Thymus (tissue), 11 donors: ENCODE measurements around the gene SLC5A2. TPM values are rescaled to one million over a fixed set of nuclear protein-coding genes. Genes with fewer than 3 reads are reported as not detected.

Experiments used
- DNase-seq, 9 donors: peaks; one replicate each; pipeline ENCODE4 v3.0.0-alpha.2; 2013; ENCODE audit warnings: low spot score in 9 of 9, low read depth in 6 of 9, missing footprints in 1 of 9
- H3K27ac ChIP-seq, 2 donors: one replicate each; pipeline ENCODE4 v1.5.1; 2013; ENCODE audit warnings: control low read depth in 1 of 2, low read depth in 1 of 2, low read length in 1 of 2, mild to moderate bottlenecking in 1 of 2, moderate library complexity in 1 of 2
- H3K27me3 ChIP-seq, 2 donors: one replicate each; pipeline ENCODE4 v1.5.1; 2013; ENCODE audit warnings: low read length in 1 of 2; ENCODE audit not compliant: control insufficient read depth in 2 of 2, insufficient read depth in 1 of 2
- H3K36me3 ChIP-seq, 2 donors: one replicate each; pipeline ENCODE4 v1.5.1; 2013; ENCODE audit warnings: low read length in 1 of 2, mild to moderate bottlenecking in 1 of 2, moderate library complexity in 1 of 2; ENCODE audit not compliant: control insufficient read depth in 2 of 2, insufficient read depth in 2 of 2
- H3K4me1 ChIP-seq, 2 donors: one replicate each; pipeline ENCODE4 v1.5.1; 2013; ENCODE audit warnings: low read length in 2 of 2; ENCODE audit not compliant: control insufficient read depth in 2 of 2, insufficient read depth in 2 of 2
- H3K4me3 ChIP-seq, 2 donors: one replicate each; pipeline ENCODE4 v1.5.1; 2013; ENCODE audit warnings: low read length in 2 of 2, control low read depth in 1 of 2, mild to moderate bottlenecking in 1 of 2
- H3K9me3 ChIP-seq, 2 donors: one replicate each; pipeline ENCODE4 v1.5.1; 2013; ENCODE audit warnings: low read length in 1 of 2, mild to moderate bottlenecking in 1 of 2; ENCODE audit not compliant: control insufficient read depth in 2 of 2, insufficient read depth in 1 of 2
- WGBS: extraction: QIAGEN DNeasy Blood & Tissue Kit; methylation state at CpG from one replicate; pipeline ENCODE4 v1.1.7; 2013; 5-methylcytosine and 5-hydroxymethylcytosine counted together
- polyA plus RNA-seq: library from polyadenylated mRNA; stranded (reverse); fragments of 200-250 nt; gene quantifications from one replicate; pipeline ENCODE4 v1.2.3, GENCODE V29; 2013
- total RNA-seq: library from RNA; stranded (reverse); fragments of 120-200 nt; gene quantifications from one replicate; pipeline ENCODE4 v1.2.4, GENCODE V29; 2013
- donor health status: healthy.

Gene SLC5A2
- total and polyA plus RNA-seq, 2 donors: 0.14 to 2.8 TPM

- DNase-seq: no peak
- Histone ChIP-seq H3K4me3 (no peak overlapping the region), H3K4me1 (peaks cover 4 to 18% of the 10 kb centered on the region in 2 donors), H3K36me3 (peaks cover 28 to 45% of the 10 kb centered on the region in 2 donors), H3K27me3 (peaks cover 0 to 2% of the 10 kb centered on the region in 2 donors), H3K27ac (no peak overlapping the region), H3K9me3 (no peaks in the 10 kb centered on the region)
- 86% methylated on average over 20 of the region's 20 CpGs for WGBS
These were observed 17.0 kb upstream of the SLC5A2 start for GRCh38 chr16:31465788-31466370.

- no peak for DNase-seq
- 95% methylated on average over 18 of the region's 18 CpGs for WGBS
These were observed 16.5 kb upstream of the SLC5A2 start for GRCh38 chr16:31466381-31466841.

GRCh38 chr16:31467151-31467773 is 15.7 kb upstream of the SLC5A2 start:
- H3K4me3 ChIP-seq: no peak overlapping the region
- DNase-seq: peak in 1 of 9 donors; percentile 67
- H3K27ac ChIP-seq: peak overlapping the region; percentile 42 to 76
- peaks cover 24 to 45% of the 10 kb centered on the region in 2 donors for H3K36me3 ChIP-seq
- 65% methylated on average over 5 of the region's 5 CpGs for WGBS
- H3K9me3 ChIP-seq: peaks cover 0 to under 1% of the 10 kb centered on the region in 2 donors
- peaks cover 6 to 19% of the 10 kb centered on the region in 2 donors for H3K4me1 ChIP-seq
- H3K27me3 ChIP-seq: peaks cover 11 to 15% of the 10 kb centered on the region in 2 donors

More at GRCh38 chr16:31466381-31466841, 16.5 kb upstream of the SLC5A2 start:
- Histone ChIP-seq H3K27ac (peak overlapping the region in 1 of 2 donors; percentile 11), H3K9me3 (no peaks in the 10 kb centered on the region), H3K4me1 (peaks cover 4 to 18% of the 10 kb centered on the region in 2 donors), H3K27me3 (peaks cover 4 to 7% of the 10 kb centered on the region in 2 donors), H3K36me3 (peaks cover 28 to 45% of the 10 kb centered on the region in 2 donors), H3K4me3 (no peak overlapping the region)

DNA sequence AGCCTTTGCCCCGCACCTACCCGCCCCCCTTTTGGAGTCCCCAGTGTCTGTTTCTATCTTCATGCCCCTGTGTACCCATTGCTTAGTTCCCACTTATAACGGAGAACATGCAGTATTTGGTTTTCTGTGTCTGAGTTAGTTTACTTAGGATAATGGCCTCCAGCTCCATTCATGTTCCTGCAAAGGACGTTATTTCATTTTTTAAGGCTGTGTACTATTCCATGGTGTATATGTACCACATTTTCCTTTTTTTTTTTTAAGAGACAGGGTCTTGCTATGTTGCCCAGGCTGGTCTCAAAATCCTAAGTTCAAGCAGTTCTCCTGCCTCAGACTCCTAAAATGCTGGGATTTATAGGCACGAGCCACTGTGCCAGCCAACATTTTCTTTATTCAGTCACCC is 15.1 kb upstream of the SLC5A2 start:
- over 99% methylated on average over 5 of the region's 5 CpGs for WGBS
- no peak overlapping the region for H3K4me3 ChIP-seq
- H3K27me3 ChIP-seq: peaks cover 16 to 21% of the 10 kb centered on the region in 2 donors
- peak overlapping the region in 1 of 2 donors; percentile 76 for H3K27ac ChIP-seq
- DNase-seq: no peak
- peaks cover 6 to 23% of the 10 kb centered on the region in 2 donors for H3K4me1 ChIP-seq
- peaks cover 18 to 40% of the 10 kb centered on the region in 2 donors for H3K36me3 ChIP-seq
- H3K9me3 ChIP-seq: peaks cover 3 to 6% of the 10 kb centered on the region in 2 donors

DNA sequence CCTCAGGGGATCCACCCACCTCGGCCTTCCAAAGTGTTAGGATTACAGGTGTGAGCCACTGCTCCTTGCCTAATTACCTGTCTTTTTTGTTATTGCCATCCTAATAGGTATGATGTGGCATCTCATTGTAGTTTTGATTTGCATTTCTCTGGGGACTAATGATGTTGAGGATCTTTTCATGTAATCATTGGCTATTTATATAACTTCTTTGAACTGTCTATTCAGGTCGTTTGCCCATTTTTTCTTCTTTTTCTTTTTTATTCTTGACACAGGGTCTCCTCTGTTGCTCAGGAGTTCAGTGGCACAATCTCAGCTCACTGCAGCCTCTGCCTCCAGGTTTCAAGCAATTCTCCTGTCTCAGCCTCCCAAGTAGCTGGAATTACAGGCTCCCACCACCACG is 12.3 kb upstream of the SLC5A2 start:
- H3K27me3 ChIP-seq: peaks cover 22 to 47% of the 10 kb centered on the region in 2 donors
- 94% methylated on average over 3 of the region's 3 CpGs for WGBS
- H3K36me3 ChIP-seq: peaks cover 6 to 16% of the 10 kb centered on the region in 2 donors
- no peak overlapping the region for H3K27ac ChIP-seq
- no peak overlapping the region for H3K4me3 ChIP-seq
- H3K9me3 ChIP-seq: peaks cover 3 to 9% of the 10 kb centered on the region in 2 donors
- H3K4me1 ChIP-seq: peaks cover 6 to 23% of the 10 kb centered on the region in 2 donors
- no peak for DNase-seq

DNA sequence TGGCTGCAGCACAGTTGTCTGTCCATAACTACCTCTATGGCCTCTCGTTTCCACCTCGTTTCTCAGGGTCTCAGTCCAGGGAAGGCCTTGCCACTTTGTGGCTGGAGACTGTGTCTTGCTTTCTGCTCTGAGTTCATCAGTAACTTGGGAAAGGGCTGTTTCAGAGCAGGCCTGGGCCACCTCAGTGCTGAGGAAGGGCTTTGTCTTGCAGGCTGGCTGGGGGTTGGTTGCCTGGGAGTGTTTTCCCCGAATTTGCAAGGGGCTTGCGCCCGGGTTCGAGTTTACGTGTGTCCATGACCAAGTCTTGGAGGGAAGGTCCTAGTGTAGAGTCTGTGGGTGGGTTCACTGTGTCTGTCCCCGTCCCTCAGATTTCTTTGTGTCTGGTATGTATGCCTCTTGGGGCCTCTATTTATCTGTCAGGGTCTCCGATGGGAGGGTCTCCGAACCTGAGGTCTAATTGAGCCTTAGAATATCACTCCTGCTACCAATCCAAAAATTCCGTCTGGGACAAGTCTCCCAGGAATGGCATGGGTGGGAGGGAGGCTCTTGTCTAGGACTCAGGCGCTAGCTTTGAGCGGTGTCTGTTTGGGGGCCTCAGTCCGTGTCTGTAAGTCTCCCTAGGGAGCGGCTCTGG is 11.6 kb upstream of the SLC5A2 start:
- Histone ChIP-seq H3K4me3 (peak overlapping the region in 1 of 2 donors; percentile 38), H3K36me3 (peaks cover 0 to 11% of the 10 kb centered on the region in 2 donors), H3K27me3 (peaks cover 22 to 54% of the 10 kb centered on the region in 2 donors), H3K9me3 (peaks cover 3 to 9% of the 10 kb centered on the region in 2 donors), H3K4me1 (peaks cover 11 to 28% of the 10 kb centered on the region in 2 donors), H3K27ac (peak overlapping the region in 1 of 2 donors; percentile 13)
- 75% methylated on average over 15 of the region's 15 CpGs for WGBS
- no peak for DNase-seq

DNA sequence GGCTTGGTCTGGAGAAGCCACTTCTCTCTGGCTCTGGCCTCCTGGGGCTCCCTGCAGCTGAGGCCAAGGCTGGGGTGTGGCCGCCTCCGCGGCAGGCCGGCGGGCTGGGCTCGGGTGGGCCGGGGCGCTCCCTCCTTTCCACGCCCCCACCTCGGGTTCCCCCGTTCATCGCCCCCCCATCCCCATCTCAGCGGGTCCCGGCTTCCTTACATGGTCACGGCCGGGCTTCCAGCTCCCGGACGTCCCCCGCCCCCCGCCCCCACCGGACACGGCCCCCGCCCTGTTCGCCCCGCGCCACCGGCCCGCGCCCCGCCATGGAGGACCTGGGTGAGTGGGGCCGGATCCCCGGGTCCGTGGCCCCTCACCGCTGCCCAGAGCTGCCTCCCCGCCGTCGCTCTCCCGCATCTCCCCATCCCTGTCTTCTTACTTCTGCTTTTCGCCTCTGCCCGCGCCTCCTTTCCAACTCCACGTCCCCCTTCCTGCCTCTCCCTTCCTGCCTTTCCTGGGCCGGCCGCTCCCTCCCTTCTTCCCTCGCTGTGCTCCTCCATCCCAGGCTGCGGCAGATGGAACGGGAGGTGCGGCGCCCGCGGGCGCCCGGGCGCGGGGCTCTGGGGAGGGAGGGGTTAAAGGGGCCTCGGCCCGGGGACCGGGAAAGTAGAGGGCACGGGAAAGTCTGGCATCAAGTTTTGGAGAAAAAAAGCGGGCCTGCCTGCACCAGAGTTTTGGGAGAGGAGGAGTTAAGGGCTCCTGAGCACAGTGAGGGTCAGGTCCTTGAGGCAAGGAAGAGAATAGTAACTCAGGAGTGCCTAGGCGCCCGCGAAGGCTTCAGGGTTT is 10.8 kb upstream of the SLC5A2 start, which contains the start of gene TGFB1I1:
Gene TGFB1I1, plus strand, starts transcription at position 278 of the 834 bp plus-strand sequence. Its CDS starts 37 bp downstream, at position 315.
- Histone ChIP-seq H3K9me3 (peaks cover 3 to 9% of the 10 kb centered on the region in 2 donors), H3K4me1 (peaks cover 13 to 26% of the 10 kb centered on the region in 2 donors), H3K27ac (peak within 1 kb of the TSS in 1 of 2 donors; percentile 13), H3K4me3 (peak within 1 kb of the TSS; percentile 15 to 38), H3K27me3 (peaks cover 22 to 58% of the 10 kb centered on the region in 2 donors), H3K36me3 (peaks cover 0 to 4% of the 10 kb centered on the region in 2 donors)
- no peak for DNase-seq
- WGBS: 4% methylated on average over 62 of the region's 63 CpGs

- peaks cover 3 to 9% of the 10 kb centered on the region in 2 donors for H3K9me3 ChIP-seq
- H3K4me1 ChIP-seq: peaks cover 11 to 27% of the 10 kb centered on the region in 2 donors
- peaks cover 22 to 65% of the 10 kb centered on the region in 2 donors for H3K27me3 ChIP-seq
- 70% methylated on average over 20 of the region's 20 CpGs for WGBS
- no peak for DNase-seq
- no peaks in the 10 kb centered on the region for H3K36me3 ChIP-seq
- no peak overlapping the region for H3K4me3 ChIP-seq
- no peak overlapping the region for H3K27ac ChIP-seq
These were observed 10.2 kb upstream of the SLC5A2 start for GRCh38 chr16:31472709-31473203.
